NK-92 (cell line): ENCODE data around the gene OR2G3.

ENCODE experiments used
- DNase-seq: peaks from one replicate; lab custom pipeline; 2025; ENCODE audit not compliant: unreplicated experiment; lab: John Stamatoyannopoulos, UW

Gene OR2G3

DNA sequence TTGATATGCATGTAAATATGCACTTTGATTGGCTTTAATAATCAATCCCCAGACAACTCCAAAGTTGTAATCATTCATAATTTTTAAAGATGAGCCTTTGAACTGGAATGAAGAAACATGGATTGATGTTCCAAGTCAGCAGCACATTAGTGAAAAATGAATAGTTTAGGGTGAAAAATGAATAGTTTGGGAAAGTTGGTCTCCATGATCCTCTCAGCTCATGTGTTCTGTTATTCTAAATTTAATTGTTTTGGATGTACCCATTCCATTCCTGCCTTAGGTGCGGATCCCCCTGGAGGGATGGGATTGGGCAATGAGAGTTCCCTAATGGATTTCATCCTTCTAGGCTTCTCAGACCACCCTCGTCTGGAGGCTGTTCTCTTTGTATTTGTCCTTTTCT is at the start of gene OR2G3:
Gene OR2G3, plus strand, starts transcription at position 301 of the 400 bp plus-strand sequence. Its CDS starts 0 bp downstream, at position 301.
- DNase-seq: no peak

DNA sequence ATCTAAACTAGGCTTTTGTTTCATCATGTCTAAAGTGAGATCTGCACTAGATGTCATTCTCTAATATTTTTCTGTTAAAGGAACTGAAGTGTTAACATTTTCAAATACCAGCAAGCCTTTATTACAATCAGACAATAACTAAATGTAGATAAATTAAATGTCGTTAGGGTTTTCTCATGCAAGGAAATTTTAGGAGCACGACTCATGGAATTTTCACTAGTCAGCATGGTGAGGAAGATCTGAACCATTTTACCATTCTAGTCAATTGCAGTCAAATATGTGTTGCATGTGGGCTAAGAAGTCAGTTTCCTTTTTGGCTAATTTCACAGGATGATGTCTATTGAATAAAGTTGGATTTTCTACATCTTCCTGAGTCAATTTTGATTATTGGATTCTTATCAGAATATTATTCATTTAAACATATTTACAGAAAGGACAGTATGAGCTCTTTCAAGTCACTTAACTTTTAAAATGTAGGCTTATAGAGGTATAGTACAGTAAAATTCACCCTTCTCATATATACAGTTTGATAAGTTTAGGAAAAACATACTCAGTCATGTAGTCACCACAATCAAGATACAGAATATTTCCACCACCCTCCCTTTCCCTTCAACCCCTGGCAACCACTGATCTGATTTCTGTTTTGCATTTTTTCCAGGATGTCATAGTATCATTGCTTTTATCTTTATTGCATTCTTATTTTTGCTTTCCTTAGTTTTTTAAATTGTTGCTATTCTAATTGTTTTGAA is 47.3 kb upstream of the OR2G3 start:
- no peak for DNase-seq

DNA sequence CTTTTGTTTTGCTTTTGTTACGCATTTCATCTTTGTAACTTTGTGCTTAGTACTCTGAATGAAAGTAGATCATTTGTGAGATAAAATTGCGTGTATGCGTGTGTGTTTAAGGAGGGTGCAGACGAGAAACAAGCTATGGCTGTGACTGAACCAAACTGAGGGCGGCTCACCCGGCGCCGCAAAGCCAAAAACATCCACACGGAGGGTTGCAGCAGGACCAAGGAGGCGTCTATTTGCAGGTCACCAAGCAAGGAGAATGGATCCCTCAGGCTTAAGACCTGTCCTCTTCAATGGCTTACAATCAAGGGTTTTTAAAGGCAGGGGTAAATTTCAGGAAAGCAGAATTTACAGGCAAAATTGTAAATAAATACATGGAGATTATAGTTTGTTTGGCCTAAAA is 43.7 kb upstream of the OR2G3 start:
- DNase-seq: no peak

DNA sequence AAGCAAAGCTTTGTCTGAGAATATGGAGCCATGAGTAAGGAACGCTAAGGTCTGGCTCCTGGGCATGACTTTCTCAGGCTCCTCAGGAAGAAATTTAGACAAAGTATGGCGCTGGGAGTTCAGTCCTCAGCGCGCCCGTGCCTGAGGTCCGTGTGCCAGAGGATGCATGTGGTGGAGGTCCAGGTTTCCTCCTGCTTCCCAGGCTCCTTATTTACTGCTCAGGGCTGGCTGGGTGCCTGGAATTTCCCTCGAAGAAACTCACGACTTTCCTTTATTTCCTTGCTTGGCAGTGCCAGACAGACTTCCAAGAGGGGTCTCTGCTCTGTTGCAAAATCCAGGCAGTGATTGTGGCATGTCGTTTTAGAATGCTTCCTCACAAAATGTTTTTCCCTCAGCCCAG is 43.2 kb upstream of the OR2G3 start:
- DNase-seq: no peak

DNA sequence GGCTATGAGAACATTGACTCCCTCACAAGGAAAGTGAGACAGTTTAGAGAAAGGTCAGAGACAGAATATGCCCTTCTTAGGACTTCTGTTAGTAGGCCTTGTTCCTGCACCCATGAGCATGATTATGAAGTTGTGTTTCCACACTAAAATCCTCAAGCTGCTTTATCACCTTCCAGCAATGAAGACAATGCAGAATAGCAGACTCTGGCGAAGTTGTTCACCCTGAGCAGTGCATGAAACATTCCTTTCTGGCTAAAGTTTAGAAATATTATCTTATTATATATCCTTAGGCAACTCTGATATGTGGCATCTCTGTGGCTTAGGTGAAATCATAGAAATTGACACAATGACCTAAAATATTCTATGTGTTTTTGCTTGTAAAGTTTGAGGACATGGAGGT is 31.1 kb upstream of the OR2G3 start:
- DNase-seq: no peak

DNA sequence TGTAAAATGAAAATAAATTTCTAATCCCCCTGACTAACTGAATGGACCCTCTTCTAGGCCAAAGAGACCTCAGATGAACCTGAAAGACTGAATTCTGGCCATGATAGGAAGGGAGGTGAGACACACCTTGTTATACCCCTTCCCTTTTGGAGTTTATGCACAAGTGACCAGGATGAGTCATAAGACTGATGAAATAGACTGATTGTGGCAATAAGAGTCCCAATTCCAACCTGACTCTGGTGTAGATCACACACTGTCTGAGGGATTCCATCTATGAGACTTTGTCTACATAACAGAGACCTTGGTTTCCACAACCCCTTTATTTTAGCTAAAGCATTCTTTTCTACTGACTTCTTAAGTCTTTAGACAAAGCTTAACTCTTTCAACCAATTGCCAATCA is 30.7 kb upstream of the OR2G3 start:
- DNase-seq: no peak

DNA sequence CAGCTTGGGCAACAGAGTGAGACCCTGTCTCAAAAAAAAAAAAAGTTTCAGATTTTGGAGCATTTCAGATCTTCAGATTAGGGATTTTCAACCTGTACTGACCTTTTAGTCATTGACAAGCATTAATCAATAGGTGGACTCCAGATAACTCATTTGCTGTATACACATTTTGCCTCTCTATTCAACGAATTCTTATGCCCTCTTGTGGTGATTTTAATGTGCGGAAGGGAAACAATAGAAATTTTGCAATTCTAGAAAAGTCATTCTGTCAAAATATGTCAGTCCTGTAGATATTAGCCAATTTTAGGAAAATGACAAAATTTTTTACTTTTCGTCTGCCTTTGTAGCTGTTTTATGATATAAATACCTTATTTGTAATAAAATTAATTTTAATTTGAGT is 28.9 kb upstream of the OR2G3 start:
- DNase-seq: no peak

DNA sequence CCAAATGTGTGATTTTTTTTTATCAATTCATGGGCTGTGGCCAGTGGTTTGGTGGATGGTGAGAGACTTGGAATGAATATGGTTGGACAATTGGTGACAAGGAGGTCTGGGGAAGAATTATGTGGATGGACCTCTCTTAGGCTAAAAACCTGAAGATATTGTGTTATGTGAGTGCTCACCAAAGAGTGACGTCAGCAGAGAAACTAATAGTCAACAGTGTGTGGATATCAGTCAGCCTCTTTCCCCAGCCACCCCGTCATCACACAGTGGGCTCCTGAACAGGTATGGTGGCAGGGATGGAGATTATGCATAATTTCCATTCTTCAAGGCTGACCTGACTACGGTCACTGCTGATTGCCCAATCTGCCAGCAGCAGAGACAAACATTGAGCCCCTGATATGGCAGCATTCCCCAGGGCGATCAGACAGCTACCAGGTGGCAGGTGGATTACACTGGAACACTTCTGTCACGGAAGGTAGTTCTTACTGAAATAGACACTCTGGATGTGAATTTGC is 26.4 kb upstream of the OR2G3 start:
- DNase-seq: no peak

DNA sequence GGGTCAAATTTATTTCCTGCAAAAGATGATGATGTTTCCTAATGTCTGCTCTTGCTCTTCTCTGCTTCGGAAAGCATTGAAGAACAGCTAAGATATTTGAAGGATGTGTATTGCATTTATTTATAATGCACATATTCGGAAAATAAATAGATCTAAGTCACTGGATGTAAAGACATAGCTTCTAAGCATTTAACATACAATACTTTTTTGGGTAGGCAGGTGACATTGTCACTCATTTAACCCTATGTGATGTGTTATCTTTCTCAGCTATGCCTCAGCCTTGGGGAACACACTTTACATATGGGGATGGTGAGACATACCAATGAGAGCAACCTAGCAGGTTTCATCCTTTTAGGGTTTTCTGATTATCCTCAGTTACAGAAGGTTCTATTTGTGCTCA is 17.3 kb upstream of the OR2G3 start, which contains the start of gene OR2G2:
Gene OR2G2, plus strand, starts transcription at position 301 of the 400 bp plus-strand sequence. Its CDS starts 0 bp downstream, at position 301.
- no peak for DNase-seq

DNA sequence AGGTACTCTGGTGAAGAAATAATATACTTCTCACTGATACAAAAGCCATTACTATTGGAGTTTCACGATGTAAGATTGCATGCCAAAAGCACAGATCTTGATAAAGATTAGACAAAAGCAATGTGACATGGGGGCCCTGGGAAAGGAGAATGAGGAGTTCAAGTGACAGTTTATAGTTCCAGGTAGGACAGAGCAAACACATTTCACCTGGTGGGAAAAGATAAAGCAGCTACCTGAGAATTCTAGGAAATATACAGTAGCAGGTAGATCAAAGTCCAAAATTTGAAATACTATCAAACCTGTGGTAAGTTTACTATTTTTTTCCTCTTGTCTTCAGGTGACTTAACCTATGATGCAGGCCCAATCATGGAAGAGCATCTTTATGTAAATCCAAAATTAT is 8.0 kb downstream of the OR2G3 start:
- no peak for DNase-seq

DNA sequence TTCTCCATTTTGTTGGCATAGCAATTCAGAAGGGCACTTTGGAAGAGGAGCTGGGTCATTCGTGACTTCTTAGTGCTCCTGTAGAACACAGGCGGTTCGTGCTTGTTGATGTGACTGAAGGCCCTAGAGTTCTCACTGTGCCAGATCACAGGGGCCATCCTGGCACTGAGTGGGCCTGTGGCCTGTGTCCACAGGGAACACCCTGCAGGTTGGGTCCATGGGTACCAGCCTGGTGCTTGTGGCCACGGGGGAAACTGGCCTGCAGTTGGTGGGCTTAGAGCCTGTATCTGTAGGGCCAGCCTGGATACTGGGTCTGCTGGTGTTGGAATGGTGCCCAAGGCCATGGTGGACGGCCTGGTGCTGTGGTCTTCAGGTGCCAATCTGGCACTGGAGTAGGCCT is 9.2 kb downstream of the OR2G3 start:
- no peak for DNase-seq

DNA sequence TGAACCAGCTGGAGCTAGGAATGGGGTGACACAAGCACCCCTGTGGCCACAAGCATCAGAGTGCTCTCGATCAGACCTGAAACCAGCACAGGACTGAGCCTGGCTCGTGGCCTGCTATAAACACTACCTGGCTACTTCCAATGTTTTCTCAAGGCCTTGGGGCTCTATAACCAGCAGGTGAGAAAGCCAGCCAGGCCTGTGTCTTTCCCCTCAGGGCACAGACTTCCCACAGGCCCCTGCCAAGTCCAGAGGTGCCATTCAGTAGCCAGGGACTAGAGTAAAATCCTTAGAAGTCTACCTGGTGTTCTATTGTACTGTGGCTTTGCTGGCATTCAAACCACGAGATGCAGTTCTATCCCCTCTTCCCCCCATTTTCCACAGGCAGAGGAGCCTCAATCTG is 22.6 kb downstream of the OR2G3 start:
- DNase-seq: no peak

DNA sequence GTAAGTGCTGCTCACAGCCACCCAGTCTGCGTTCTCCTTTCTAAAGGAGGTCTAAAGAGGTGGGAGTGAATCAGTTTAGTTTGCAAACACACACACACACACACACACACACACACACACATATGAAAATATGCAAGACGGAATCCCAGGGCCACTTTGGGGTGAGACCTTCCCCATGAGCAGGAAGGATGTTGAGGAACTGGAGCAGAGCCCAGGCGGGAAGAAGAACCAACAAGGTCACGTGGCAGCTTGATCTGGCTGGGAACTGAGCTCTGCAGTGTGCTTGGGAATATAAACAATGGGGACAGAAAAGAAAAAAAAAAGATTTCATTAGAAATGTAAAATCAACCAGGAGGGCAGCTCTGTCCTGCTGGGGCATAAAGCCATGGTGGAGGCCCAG is 32.6 kb downstream of the OR2G3 start:
- DNase-seq: no peak

DNA sequence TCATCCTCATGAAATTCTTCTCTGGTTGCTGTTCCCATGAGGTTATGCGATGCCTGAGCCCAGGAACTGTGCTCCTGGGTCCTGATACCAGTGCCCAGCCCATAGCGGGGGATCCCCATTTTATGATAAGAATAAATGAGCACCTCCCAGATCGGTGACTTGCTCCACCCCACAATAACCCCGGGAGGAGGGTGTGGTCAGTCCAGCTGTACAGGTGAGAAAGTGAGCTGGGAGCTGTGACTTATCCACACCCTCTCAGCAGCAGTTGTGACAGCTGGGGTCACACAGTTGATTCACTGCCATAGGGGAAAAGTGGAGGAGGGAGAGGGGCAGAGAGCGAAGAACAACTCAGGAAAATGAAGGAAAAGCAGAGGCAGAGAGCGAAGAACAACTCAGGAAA is 33.4 kb downstream of the OR2G3 start:
- no peak for DNase-seq

DNA sequence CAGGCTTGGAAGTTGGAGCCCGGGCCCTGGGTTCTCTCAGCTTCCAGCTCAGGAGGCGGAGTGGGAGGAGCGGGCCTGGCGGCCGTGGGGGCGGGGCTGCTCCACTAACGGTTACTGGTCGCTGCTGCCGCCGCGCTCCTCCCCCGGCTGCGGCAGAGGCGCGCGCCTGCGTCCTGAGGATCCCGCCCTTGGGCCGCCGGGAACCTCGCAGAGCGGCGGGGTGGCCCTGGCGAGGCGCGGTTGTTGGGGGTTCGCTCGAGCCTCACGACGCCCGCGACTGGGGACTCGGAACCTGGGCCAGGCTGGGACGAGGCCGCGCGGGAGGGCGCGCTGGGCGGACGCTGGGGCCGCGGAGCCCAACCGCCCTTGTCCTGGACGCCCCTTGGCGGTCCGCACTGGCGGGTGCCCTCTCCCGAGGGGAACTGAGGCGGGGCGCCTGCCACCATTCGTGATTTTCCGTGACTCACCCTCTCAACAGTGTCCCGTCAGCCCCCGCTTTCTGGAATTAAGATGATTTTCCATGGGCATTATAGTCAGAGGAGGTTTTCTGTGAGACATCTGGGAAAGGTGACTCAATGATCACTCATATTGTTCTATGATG is 34.1 kb downstream of the OR2G3 start:
- no peak for DNase-seq

DNA sequence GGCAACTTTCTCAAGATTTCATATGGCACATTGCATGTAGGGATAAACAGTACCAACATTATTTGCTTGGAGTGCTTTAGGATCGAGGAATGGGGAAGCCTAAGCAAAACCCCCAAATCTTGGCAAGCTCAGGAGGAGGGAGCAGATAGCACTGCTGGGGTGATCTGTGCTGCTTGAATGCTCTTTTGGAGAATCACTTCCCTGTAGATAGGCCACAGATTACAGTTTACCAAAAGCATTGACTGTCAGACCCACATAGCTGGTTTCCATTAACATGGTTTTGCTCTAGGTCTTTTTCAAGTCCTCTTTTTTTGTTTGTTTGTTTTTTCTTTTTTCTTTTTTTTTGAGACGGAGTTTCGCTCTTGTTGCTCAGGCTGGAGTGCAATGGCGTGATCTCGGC is 37.4 kb downstream of the OR2G3 start:
- no peak for DNase-seq

DNA sequence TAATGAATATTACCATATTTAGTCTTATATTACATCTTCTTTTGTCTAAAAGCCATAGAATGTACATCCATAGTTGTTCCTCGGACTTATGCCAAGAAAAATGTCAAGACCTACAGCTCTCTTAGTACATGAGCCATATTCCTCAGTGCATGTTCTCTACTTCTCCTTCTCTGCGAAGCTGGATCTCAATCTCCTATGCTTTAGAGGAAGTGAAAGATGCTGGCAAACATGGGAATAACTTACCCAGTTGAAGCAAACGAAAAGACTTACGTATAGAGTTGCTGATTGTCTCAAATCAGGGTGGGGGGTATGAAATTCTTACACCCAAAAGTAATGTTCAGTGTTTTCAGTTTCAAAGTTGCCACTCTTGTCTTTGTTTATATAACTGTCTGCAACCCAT is 41.5 kb downstream of the OR2G3 start:
- no peak for DNase-seq

DNA sequence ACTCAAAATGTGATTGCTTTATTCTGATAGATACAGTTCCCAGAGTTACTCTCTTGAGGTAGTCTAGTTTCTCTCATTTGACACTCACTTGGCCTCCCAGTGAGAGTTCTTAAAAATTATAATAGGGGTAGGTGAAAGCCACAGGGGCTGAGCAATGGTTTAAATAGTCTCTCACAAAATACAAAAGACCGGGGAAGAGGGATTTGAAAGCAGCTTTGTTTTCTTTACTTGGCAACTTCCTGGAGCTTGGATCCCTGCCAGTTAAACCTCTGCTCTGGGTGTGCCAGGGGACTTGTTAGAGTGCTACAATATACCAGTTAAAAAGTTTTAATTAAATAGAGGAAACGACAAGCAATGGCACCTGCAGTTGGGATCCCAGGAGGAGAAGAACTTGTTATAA is 42.5 kb downstream of the OR2G3 start:
- DNase-seq: no peak

DNA sequence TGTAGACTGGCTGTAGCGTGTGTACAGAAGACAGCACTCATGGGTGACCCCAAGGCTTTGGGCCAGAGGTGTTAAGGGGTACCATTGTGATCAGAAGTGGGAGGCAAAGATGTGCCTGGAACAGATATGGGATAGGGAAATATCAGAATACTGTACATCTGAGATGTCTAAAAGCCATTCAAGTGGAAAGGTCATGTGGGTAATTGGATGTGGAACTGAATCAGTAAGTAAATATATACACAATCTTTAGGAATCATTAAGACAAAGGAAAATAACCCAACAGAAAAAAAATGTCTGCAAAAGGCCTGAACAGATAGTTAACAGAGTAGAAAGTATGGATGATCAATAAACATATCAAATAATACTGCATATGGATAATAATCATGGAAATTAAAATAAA is 47.7 kb downstream of the OR2G3 start:
- no peak for DNase-seq
